PFSK-1 (cell line): ENCODE measurements around the gene OR2AP1.

Source experiments
- POLR2AphosphoS5 ChIP-seq: IDR thresholded peaks from 2 replicates; pipeline ENCODE4 v1.6.1; 2012; ENCODE audit warnings: low read depth, mild to moderate bottlenecking, control low read depth, low read length, moderate library complexity
- SIN3A ChIP-seq: IDR thresholded peaks from 2 replicates; pipeline ENCODE4 v1.6.1; 2012; ENCODE audit warnings: mild to moderate bottlenecking, low read length, moderate library complexity, borderline replicate concordance; ENCODE audit not compliant: insufficient read depth
- TF ChIP-seq, protein P1 (sequence below), 2 experiments: IDR thresholded peaks; 2 replicates each; pipeline versions ENCODE4 v1.6.1 to v1.8.0; 2011 to 2012; ENCODE audit warnings: low read depth in 2 of 2, low read length in 2 of 2, control low read depth in 1 of 2, inconsistent platforms in 1 of 2, mild to moderate bottlenecking in 1 of 2, moderate library complexity in 1 of 2; ENCODE audit not compliant: insufficient read depth in 1 of 2

DNA sequence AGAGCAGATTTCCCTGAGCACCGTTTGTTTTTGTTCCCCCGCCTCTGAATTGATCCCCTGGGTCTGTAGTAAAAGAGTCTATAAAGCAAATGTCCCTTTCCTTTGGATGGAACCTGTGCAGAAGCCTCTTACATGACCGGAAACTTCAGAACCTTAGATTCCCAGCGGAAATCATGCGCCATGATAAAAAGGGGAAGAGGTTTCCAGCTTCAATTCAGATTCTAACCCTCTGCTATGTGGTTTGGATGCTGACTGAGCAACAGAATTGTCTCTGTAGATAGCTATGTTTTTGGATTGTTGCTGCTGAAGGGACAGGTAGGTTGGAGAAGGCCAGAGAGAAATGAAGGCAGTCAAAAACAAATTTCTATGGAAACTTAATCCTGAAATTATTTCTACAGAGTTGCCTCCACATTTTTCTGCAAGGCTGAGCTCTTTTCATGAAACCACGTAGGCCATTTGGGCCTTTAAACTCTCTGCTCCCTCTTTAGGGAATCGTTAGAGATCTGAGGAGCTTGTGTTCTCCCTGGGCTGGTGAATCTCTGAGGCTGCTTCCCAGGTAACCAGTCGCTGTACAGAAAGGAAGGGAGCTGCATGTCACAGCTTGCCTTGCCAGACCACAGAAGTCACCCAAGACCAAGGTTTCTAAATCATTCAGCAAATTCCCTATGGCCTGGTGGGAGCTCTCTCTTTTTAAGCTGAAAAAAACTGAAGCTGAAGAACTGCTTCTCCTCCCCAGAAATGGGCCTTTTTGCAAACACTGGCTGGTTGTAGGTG is 35.7 kb downstream of the OR2AP1 start:
- TF ChIP-seq POLR2AphosphoS5: no peak
- TF ChIP-seq, protein P1, sequence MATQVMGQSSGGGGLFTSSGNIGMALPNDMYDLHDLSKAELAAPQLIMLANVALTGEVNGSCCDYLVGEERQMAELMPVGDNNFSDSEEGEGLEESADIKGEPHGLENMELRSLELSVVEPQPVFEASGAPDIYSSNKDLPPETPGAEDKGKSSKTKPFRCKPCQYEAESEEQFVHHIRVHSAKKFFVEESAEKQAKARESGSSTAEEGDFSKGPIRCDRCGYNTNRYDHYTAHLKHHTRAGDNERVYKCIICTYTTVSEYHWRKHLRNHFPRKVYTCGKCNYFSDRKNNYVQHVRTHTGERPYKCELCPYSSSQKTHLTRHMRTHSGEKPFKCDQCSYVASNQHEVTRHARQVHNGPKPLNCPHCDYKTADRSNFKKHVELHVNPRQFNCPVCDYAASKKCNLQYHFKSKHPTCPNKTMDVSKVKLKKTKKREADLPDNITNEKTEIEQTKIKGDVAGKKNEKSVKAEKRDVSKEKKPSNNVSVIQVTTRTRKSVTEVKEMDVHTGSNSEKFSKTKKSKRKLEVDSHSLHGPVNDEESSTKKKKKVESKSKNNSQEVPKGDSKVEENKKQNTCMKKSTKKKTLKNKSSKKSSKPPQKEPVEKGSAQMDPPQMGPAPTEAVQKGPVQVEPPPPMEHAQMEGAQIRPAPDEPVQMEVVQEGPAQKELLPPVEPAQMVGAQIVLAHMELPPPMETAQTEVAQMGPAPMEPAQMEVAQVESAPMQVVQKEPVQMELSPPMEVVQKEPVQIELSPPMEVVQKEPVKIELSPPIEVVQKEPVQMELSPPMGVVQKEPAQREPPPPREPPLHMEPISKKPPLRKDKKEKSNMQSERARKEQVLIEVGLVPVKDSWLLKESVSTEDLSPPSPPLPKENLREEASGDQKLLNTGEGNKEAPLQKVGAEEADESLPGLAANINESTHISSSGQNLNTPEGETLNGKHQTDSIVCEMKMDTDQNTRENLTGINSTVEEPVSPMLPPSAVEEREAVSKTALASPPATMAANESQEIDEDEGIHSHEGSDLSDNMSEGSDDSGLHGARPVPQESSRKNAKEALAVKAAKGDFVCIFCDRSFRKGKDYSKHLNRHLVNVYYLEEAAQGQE (IDR thresholded peaks at IDR 0.05; ENCODE audit: insufficient read depth in 1 of 2, low read depth in 2 of 2, low read length in 2 of 2): no peak
- no peak for TF ChIP-seq SIN3A
